ENCODE data around the gene TMEM115. TPM values are rescaled to one million over a fixed set of nuclear protein-coding genes. Genes with fewer than 3 reads are reported as not detected.
A peak's percentile ranks its signal among the peaks of the same experiment; 100 is the strongest.

The TMEM115 gene
- total and polyA plus RNA-seq, 2 of the 4 experiments (the other 2 are of a cell fraction) = 35.3 to 47.3 TPM

DNA sequence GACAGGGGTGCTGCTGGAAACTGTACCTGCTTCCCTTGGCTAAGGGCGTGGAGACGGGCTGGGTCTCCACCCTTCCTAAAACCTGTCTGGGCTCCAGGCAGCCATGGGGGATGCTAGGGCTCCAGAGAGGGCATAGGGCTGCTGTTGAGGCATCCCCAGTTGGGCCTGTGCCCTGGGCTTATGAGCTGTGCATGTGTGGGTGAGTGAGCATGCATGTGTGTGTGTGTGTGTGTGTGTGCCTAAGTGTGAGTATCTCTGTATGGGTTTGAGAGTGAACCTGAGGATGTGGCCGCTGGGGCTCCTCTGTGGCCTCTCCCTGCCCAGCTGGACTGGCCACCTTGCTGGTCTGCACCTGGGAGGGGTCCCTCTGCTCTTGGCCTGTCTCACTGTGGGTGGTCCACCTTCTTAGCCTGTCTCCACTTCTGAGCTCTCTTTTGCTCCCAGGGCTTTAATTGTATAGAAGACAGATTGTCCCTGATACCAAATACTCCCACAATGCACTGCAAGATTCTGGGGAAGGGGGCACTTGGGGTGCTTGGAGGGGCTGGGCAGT lies 11.9 kb upstream of the TMEM115 start:
- CTCF ChIA-PET = no interaction called here

More for the DNA sequence above, 11.9 kb upstream of the TMEM115 start:
- H4K5ac ChIP-seq (ENCODE audit: low read depth, low read length) = no peak overlapping the region
- BruUV-seq (replicated peaks) = no TSS peak
- H3K4me3 ChIP-seq (ENCODE audit: insufficient read depth, low read depth, low read length) = no peak overlapping the region
- no peaks in the 10 kb centered on the region for H3K4me1 ChIP-seq (ENCODE audit: control insufficient read depth, insufficient read depth, low read length)
- no peak overlapping the region for H2BK15ac ChIP-seq (ENCODE audit: low read depth, low read length)
- H3K79me1 ChIP-seq (ENCODE audit: low read depth in 1 of 2, low read length in 2 of 2) = no peaks in the 10 kb centered on the region
- no peak overlapping the region for H2BK120ac ChIP-seq (ENCODE audit: low read depth, low read length)
- H3K4ac ChIP-seq (ENCODE audit: low read depth, low read length) = no peak overlapping the region
- H3K9me3 ChIP-seq (ENCODE audit: control insufficient read depth, insufficient read depth, low read length) = no peaks in the 10 kb centered on the region
- H3K27me3 ChIP-seq (ENCODE audit: control insufficient read depth, insufficient read depth, low read length) = peaks cover 61% of the 10 kb centered on the region
- peak; percentile 15; the same call in 1 of the 2 replicates for ATAC-seq (ENCODE audit: low read depth)
- H3K56ac ChIP-seq (ENCODE audit: extremely low read depth, insufficient read depth, low read length) = no peak overlapping the region
- H2AK5ac ChIP-seq (ENCODE audit: low read depth, low read length) = no peak overlapping the region
- H4K20me1 ChIP-seq (ENCODE audit: insufficient read depth, low read length) = no peaks in the 10 kb centered on the region
- no peaks in the 10 kb centered on the region for H3K9me1 ChIP-seq (ENCODE audit: insufficient read depth, low read length)
- dilution Hi-C loops (cut with HindIII; ENCODE audit: low sequenced_read_pairs, unreplicated experiment) (no loop called here), intact Hi-C loops (cut with micrococcal nuclease) (no loop called here), in situ Hi-C loops (cut with MboI; ENCODE audit: low sequenced_read_pairs) (no loop called here)
- no peak overlapping the region for H2AFZ ChIP-seq (replicated peaks; ENCODE audit: low read length, poor library complexity)
- H3K9ac ChIP-seq (ENCODE audit: low read depth, low read length) = no peak overlapping the region
- no peak overlapping the region for H2BK5ac ChIP-seq (ENCODE audit: low read depth, low read length, poor library complexity, severe bottlenecking)
- no peak overlapping the region for H4K8ac ChIP-seq (ENCODE audit: low read depth in 2 of 2, low read length in 2 of 2)
- no CpG with 5 or more reads among the region's 3 CpGs for WGBS, 2 experiments (ENCODE audit: extremely low coverage in 2 of 2, insufficient read length in 1 of 2)
- no peak overlapping the region for H3K27ac ChIP-seq (ENCODE audit: insufficient read depth, low read length)
- TF ChIP-seq, protein P1, sequence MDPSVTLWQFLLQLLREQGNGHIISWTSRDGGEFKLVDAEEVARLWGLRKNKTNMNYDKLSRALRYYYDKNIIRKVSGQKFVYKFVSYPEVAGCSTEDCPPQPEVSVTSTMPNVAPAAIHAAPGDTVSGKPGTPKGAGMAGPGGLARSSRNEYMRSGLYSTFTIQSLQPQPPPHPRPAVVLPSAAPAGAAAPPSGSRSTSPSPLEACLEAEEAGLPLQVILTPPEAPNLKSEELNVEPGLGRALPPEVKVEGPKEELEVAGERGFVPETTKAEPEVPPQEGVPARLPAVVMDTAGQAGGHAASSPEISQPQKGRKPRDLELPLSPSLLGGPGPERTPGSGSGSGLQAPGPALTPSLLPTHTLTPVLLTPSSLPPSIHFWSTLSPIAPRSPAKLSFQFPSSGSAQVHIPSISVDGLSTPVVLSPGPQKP (IDR thresholded peaks at IDR 0.05; ENCODE audit: borderline replicate concordance, low read depth, low read length) = no peak
- TF ChIP-seq FOS (IDR thresholded peaks at IDR 0.05; ENCODE audit: low read depth, low read length) (no peak), POLR2A (IDR thresholded peaks at IDR 0.05; ENCODE audit: low read depth, low read length) (no peak), MXI1 (IDR thresholded peaks at IDR 0.05; ENCODE audit: borderline replicate concordance, low read depth, low read length) (no peak)
- peak; percentile 32 for DNase-seq
- H3K36me3 ChIP-seq (ENCODE audit: control insufficient read depth, insufficient read depth, low read length) = no peaks in the 10 kb centered on the region
- no peak overlapping the region for H2AK9ac ChIP-seq (replicated peaks; ENCODE audit: low read depth, low read length, poor library complexity)
- H2BK20ac ChIP-seq (ENCODE audit: low read depth, low read length) = no peak overlapping the region
- H3K18ac ChIP-seq (ENCODE audit: low read depth, low read length) = no peak overlapping the region
- H4K91ac ChIP-seq (ENCODE audit: insufficient read depth, low read depth, low read length) = no peak overlapping the region
- H3K23ac ChIP-seq (ENCODE audit: low read depth, low read length) = no peak overlapping the region
- POLR2A ChIA-PET (ENCODE audit: unreplicated experiment) = no interaction called here
- H3K14ac ChIP-seq (replicated peaks; ENCODE audit: low read depth, low read length) = no peak overlapping the region
- no peak overlapping the region for H3K4me2 ChIP-seq (ENCODE audit: low read depth, low read length)
